ENCODE measurements around the gene PIP5KL1.

Gene PIP5KL1, protein sequence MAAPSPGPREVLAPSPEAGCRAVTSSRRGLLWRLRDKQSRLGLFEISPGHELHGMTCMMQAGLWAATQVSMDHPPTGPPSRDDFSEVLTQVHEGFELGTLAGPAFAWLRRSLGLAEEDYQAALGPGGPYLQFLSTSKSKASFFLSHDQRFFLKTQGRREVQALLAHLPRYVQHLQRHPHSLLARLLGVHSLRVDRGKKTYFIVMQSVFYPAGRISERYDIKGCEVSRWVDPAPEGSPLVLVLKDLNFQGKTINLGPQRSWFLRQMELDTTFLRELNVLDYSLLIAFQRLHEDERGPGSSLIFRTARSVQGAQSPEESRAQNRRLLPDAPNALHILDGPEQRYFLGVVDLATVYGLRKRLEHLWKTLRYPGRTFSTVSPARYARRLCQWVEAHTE

GRCh38 chr9:127930231-127931091, at the start of gene PIP5KL1:
Gene PIP5KL1 (minus strand): TSS chr9:127930777. CDS start chr9:127930752, 25 bp downstream.
- peak; percentile 88 for DNase-seq

- DNase-seq: no peak
These were observed 49.6 kb upstream of the PIP5KL1 start for GRCh38 chr9:127980060-127980705.

- DNase-seq: peak; percentile 57
These were observed 48.9 kb upstream of the PIP5KL1 start for GRCh38 chr9:127979333-127980059.

GRCh38 chr9:127979015-127979332, 48.4 kb upstream of the PIP5KL1 start:
- DNase-seq: no peak

GRCh38 chr9:127977884-127978647, 47.5 kb upstream of the PIP5KL1 start:
- peak; percentile 55 for DNase-seq

GRCh38 chr9:127977009-127977883, 46.7 kb upstream of the PIP5KL1 start:
- DNase-seq: no peak

DNA sequence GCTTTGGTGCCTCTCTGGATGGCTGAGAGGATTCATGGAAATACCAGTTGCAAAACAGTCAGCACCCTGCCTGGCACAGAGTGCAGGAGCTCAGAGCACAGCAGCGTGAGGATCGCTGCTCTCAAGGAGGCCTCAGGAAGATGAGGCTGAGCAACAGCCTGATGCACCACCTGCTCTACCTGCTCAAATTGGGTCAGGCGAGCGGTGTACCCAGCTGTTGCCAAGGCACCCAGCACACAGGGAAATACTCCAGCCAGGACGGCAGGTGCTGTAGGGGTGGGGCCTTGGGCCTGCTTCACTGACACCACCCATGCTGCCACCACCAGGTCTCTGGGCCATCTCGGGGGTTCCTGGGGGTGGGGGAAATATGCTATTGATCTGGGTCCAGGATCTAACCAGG, 45.9 kb upstream of the PIP5KL1 start:
- DNase-seq: no peak

DNA sequence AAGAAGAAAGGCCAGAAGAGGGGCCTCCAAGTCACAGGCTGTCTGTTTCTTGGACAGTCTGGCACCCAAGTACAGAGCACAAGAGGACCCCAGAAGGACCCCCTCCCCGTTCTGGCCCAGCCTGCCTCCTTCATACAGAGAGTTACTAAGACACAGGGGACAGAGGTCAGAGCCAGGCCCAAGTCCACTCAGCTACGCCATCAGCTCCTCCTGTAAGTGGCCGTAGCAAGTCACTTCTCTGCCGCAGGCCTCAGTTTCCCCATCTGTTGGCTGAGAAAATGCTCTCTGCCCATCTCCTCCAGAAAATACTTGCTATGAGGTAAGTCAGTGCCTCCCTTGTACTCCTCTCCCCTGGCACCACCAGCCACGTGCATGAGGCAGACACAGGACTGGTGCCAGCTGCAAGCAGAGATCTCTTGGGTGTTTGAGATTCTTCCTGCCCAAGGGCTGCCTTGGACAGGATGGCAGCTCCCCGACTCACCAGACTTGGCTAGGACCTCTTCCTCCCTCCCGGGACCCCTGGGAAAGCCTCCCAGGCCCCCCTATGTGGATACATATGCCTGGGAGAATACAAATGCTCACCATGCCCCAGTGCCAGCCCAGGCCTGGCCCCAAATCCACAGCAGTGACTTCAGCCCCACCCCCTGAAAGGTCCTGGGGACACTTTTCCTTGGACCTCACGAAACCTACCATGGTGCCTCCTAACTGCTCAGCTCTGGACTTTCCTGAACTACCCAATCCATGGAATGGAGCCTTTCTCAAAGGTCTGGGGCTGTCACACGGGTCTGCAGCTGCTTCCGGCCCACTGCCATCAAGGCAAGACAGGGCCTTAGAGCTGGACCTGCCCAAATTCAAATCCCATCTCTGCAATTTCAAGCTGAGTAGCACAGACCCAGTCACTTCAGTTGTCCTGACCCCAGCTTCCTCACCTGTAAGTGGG, 45.1 kb upstream of the PIP5KL1 start:
- DNase-seq: no peak

GRCh38 chr9:127974769-127975261, 44.2 kb upstream of the PIP5KL1 start:
- DNase-seq: peak; percentile 32

- DNase-seq: no peak
These were observed 43.6 kb upstream of the PIP5KL1 start for GRCh38 chr9:127974001-127974768.

DNA sequence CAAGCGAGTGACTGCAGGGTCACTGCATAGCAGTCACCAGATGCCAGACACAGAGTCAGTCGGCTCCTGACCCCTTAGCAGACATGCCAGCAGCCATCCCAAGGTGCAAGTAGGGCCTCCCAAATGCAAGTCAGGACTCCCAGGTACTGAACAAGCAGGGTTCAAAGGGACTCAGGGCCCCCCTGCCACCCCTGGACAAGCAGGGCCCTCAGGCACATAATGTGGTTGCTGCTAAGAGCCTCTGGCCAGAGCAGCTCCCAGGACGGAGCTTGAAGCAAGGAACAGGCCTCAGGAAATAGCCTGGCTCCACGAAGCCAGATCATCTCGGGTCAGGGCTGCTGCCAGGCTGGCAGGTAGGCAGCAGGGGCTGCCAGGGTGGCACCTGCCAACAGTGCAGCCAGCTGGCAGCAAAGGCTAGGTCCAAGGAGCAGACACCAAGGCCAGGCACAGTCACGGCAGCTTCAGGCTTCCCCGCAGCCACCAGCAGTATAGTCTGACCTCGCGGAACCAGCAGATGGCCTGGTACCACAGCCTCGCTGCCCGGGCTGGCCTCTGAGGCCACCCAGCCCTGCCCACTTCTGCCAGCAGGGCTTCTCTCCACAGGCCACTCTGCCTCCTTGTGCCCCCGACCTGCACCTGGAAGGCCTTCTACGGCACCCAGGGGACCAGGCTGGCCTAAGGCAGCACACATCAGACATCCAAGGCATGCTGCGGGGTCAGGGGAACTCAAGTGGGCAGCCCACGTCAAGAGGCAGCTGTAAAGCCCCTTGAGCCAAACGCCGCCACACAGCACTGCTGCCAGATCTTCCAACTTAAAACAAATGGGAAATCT, 42.8 kb upstream of the PIP5KL1 start:
- peak; percentile 32 for DNase-seq

DNA sequence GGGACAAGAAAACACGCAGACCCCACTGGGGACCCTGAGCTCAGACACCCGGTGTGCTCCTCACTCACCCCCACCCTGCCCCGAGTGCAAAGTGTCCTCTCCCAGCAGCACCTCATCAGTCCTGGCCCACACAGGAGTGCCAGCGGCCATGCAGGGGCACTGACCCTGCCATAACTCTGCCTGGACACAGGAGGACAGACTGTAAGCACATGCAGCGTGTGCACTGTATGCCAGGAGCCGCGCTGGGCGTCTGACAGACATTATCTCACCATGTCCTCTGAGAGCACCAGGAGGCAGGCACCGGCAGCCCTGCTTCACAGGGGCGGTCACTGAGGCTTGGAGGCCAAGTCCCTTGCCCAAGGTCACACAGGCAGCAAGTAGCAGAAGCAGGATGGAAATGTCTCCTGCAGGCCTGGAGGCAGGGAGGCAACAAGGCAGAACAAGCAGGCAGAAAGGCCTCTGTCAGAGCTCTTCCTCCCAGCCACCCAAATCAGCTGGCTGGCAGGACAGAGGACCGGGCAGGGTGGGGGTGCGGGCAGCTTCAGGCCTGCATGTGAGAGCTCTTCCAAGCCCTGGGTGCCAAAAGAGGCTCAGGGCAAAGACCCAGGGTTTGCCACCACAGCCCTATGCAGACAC, 41.8 kb upstream of the PIP5KL1 start:
- DNase-seq: peak; percentile 32

- peak; percentile 53 for DNase-seq
These were observed 41.0 kb upstream of the PIP5KL1 start for GRCh38 chr9:127971357-127972235.

DNA sequence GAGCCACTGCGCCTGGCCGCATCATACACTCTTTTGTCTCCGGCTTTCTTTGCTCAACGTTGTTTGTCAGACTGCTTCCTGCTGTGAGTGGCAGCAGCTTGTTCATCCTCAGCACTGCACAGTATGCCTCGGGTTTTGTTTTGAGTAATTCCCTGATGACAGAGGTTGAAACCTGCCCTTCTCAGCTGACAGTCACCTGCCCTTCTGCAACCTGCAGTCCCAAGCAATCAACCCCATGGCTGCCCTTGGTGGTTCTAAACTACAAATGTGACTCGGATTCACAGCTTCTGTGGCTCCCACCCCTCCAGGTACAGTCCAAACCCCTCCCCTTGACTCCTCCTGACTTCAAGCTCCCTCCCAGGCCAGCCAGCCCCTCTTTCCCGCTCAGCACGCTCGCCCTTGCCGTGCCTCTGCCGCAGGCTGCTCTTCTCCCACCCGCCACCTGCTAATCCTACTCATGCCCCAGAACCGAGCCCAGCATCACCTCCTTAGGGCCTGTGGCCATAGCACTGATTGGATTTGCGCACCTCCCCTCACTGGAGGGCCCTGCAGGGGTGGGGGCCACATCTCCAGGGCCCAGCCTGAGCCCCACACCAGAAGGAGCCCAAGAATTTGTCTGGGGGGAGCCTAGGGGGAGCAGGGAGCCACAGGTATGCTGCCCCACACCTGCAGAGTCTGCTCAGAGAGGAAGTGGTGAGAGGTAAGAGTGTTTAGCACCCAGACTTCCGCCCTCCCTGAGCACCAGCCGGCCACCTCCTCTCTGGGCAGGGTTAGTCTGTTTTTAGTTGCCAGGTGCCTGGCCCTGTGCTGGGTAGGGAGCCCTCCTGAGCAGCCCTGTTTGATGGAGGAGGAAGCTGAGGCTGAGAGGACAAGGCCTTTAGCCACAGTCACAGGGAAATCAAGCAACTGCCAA, 40.1 kb upstream of the PIP5KL1 start:
- DNase-seq: no peak

Data from left hindlimb (tissue), 1 donor.